ENCODE results near the gene PNMA1. TPM values are rescaled to one million over a fixed set of nuclear protein-coding genes. Genes with fewer than 3 reads are reported as not detected.
A peak's percentile ranks its signal among the peaks of the same experiment; 100 is the strongest.

The PNMA1 gene
- total RNA-seq, 2 experiments from 2014 or later = 6.0 to 14.5 TPM

DNA sequence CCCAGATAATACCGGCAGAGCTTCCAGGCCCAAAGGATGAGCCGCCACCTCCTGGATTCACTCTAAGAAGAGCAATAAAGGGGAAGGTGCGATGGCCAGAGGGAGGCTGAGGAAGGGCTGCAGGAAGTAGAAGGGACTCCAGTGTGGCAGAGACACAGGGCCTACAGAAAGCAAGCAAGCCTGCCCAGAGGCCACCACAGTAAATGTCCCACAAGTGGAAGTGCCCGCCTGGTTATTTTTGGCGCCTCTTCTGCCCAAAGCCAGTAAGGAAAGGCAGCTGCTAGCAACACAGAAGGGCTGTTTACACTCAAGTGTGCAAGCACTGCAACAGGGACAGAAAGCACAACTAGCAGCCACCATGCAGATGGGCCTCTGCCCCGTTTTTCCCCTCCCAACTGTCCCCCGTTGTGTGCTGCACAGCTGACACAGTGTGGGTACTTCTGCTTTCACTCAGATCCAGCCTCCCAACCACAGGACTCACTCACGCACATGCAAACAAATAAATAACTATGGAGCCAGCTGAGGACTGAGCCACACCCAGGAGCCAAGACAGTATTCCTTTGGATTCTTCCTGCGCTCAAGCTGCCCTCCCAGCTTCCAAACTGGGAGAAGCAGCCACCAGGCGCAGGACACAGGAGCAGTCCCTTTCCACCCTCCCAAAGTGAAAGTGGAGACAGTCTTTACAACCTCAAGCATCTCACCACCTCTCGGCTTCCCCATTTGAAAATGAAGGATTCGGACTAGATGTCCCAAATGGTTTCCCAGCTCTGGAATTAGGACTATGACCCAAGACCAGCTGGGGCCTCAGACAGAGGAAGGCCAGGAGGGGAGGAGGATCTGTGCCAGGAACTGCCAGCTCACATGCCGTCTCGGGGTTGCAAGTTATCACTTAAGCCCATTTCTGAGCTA, 40.0 kb upstream of the PNMA1 start:
- Histone ChIP-seq H3K9me2 (ENCODE audit: insufficient read depth, low read length) (no peaks in the 10 kb centered on the region), H3K4me1 (ENCODE audit: insufficient read depth, low read length, poor library complexity, severe bottlenecking) (peaks cover 89% of the 10 kb centered on the region), H3K4me3 (ENCODE audit: low read depth, low read length, poor library complexity, severe bottlenecking) (peak overlapping the region; percentile 78), H3K79me2 (ENCODE audit: insufficient read depth, low read depth, low read length) (peaks cover 100% of the 10 kb centered on the region), H4K20me1 (ENCODE audit: insufficient read depth, low read length) (peaks cover 75% of the 10 kb centered on the region), H3K9me3 (ENCODE audit: low read length) (no peaks in the 10 kb centered on the region), H3K36me3 (ENCODE audit: insufficient read depth, low read length) (peaks cover 61% of the 10 kb centered on the region), H3K27ac (ENCODE audit: low read depth, low read length, poor library complexity, severe bottlenecking) (peak overlapping the region; percentile 88), H3K4me2 (ENCODE audit: low read length) (peak overlapping the region; percentile 99), H2AFZ (ENCODE audit: low read length) (no peak overlapping the region)
- CTCF ChIA-PET (ENCODE audit: unreplicated experiment) = interaction anchor here (0.9 to 1.5 kb wide), 6 partner anchors 11 to 34 kb away, joined by 3 to 7 read pairs (median 4); no protein-coding TSS in a partner anchor
- intact Hi-C loops (cut with micrococcal nuclease; ENCODE audit: unreplicated experiment) = loop anchor here (1.0 kb wide), 1 partner anchor 11 kb away; no protein-coding TSS in a partner anchor
- peak; percentile 75 for DNase-seq (ENCODE audit: low spot score)
- no peak for TF ChIP-seq EZH2phosphoT487 (IDR thresholded peaks at IDR 0.05; ENCODE audit: borderline replicate concordance, low read depth, low read length)
- TF ChIP-seq, protein P1, sequence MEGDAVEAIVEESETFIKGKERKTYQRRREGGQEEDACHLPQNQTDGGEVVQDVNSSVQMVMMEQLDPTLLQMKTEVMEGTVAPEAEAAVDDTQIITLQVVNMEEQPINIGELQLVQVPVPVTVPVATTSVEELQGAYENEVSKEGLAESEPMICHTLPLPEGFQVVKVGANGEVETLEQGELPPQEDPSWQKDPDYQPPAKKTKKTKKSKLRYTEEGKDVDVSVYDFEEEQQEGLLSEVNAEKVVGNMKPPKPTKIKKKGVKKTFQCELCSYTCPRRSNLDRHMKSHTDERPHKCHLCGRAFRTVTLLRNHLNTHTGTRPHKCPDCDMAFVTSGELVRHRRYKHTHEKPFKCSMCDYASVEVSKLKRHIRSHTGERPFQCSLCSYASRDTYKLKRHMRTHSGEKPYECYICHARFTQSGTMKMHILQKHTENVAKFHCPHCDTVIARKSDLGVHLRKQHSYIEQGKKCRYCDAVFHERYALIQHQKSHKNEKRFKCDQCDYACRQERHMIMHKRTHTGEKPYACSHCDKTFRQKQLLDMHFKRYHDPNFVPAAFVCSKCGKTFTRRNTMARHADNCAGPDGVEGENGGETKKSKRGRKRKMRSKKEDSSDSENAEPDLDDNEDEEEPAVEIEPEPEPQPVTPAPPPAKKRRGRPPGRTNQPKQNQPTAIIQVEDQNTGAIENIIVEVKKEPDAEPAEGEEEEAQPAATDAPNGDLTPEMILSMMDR (conservative IDR thresholded peaks at IDR 0.05; ENCODE audit: low read length) = no peak
- POLR2A ChIA-PET = interaction anchor here (0.7 to 7.5 kb wide), 9 partner anchors 8 to 48 kb away, joined by 3 to 53 read pairs (median 6); no protein-coding TSS in a partner anchor
- BruUV-seq (replicated peaks) = no TSS peak

DNA sequence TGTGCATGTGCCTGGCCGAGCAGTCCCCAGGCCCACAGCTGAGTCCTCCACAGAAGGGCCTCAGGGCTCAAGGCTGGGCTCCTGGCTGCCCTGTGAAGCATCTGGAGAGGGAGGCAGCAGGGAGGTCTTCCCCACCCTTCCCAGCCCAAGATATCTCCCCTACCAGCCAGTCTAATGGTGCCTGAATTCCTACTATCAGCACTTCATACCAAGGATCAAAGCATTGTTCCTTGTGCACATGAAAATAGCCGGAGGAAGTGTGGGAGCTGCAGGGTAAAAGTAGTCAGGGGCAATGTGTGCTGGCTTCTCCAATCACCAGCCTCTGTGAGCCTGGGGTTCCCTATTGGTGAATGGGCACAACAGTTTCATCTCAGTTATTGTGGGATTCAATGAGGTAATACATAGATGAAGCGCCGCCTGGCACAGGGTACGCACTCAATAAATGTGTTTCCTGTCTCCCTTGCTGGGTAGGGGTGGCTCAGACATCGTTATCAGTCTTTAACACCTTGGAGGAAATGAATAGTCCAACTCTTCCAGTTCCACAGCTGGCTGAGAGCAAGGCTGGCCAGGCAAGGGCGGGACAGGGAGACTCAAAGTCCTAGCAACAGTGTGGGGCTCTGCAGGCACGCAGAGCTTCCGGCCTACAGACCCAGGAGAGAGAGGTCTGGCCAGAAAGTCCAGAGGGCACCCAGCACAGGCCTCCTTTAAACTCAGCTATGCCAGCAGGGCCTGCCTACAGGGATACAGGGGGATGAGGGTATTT, 39.1 kb upstream of the PNMA1 start:
- peak; percentile 15 for DNase-seq (ENCODE audit: low spot score)
- CTCF ChIA-PET (ENCODE audit: unreplicated experiment) = interaction anchor here (0.9 to 1.3 kb wide), 3 partner anchors 26 to 35 kb away, joined by 3 to 7 read pairs (median 6); no protein-coding TSS in a partner anchor
- H2AFZ ChIP-seq (ENCODE audit: low read length) = no peak overlapping the region
- peak overlapping the region; percentile 99 for H3K4me2 ChIP-seq (ENCODE audit: low read length)
- POLR2A ChIA-PET = interaction anchor here (0.7 to 7.5 kb wide), 6 partner anchors 9 to 32 kb away, joined by 3 to 53 read pairs (median 5); no protein-coding TSS in a partner anchor
- no peaks in the 10 kb centered on the region for H3K9me3 ChIP-seq (ENCODE audit: low read length)
- peak overlapping the region; percentile 78 for H3K4me3 ChIP-seq (ENCODE audit: low read depth, low read length, poor library complexity, severe bottlenecking)
- BruUV-seq (replicated peaks) = no TSS peak
- H3K9me2 ChIP-seq (ENCODE audit: insufficient read depth, low read length) = no peaks in the 10 kb centered on the region
- H4K20me1 ChIP-seq (ENCODE audit: insufficient read depth, low read length) = peaks cover 83% of the 10 kb centered on the region
- peaks cover 100% of the 10 kb centered on the region for H3K79me2 ChIP-seq (ENCODE audit: insufficient read depth, low read depth, low read length)
- peaks cover 97% of the 10 kb centered on the region for H3K4me1 ChIP-seq (ENCODE audit: insufficient read depth, low read length, poor library complexity, severe bottlenecking)
- intact Hi-C loops (cut with micrococcal nuclease; ENCODE audit: unreplicated experiment) = no loop called here
- no peak for TF ChIP-seq EZH2phosphoT487 (IDR thresholded peaks at IDR 0.05; ENCODE audit: borderline replicate concordance, low read depth, low read length)
- TF ChIP-seq, protein P1 (conservative IDR thresholded peaks at IDR 0.05; ENCODE audit: low read length) = no peak
- peaks cover 54% of the 10 kb centered on the region for H3K36me3 ChIP-seq (ENCODE audit: insufficient read depth, low read length)
- H3K27ac ChIP-seq (ENCODE audit: low read depth, low read length, poor library complexity, severe bottlenecking) = peak overlapping the region; percentile 88
